ENCODE data around the gene CSNK1A1.

The CSNK1A1 gene

DNA sequence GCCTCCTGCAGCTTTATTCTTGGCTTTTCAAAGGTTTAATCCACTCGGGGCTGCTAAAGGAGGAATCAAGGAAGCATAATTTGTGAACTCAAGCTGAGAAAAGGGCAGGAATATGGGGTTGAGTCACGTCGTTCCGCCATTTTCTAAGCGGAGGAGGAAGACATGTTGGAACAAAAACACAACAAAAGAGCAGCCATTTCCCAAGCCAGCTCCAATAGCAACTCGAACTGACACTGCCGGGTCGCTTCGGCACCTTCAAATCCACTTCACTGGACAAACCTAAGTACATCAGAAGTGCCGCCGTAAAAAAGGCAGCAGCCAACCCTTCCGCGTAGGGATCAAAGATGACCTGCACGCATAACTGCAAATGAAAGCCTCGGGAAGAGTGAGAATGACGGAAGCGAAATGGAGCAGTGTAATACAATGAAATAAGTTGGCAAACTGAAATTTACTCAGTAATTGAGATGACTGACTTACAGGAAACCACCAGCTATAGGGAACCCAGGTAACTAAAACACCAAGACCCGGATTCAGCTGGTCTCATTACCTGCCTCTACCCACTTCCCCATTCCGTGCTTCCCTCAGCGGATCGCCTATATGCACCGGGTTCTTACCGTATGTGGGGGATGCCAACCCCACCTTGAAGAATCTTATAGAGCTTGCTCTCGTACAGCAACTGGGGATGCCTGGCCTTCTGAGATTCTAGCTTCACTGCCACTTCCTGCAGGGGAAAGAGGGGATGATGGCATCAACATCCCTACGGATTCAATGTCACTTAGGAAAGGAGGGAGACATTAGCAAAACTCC, 1.6 kb downstream of the CSNK1A1 start:
- Histone ChIP-seq H4K8ac (ENCODE audit: low read depth, low read length) (peak overlapping the region; percentile 62), H3K27ac (ENCODE audit: low read depth, low read length) (peak overlapping the region; percentile 99), H4K12ac (ENCODE audit: low read depth, low read length) (peak overlapping the region; percentile 35), H3K4me2 (ENCODE audit: low read length) (peak overlapping the region; percentile 72), H3K79me1 (ENCODE audit: low read length) (peaks cover 19% of the 10 kb centered on the region), H3K36me3 (ENCODE audit: control insufficient read depth in 1 of 2, insufficient read depth in 2 of 2, low read length in 2 of 2) (peaks cover 27 to 29% of the 10 kb centered on the region in 2 experiments), H2BK5ac (ENCODE audit: low read depth, low read length, poor library complexity) (peak overlapping the region; percentile 66), H3K27me3 (ENCODE audit: insufficient read depth, low read length) (no peaks in the 10 kb centered on the region), H3K9me3 (ENCODE audit: insufficient read depth, low read depth, low read length) (no peaks in the 10 kb centered on the region), H3K14ac (ENCODE audit: low read length) (peak overlapping the region; percentile 65), H3K4me3 (ENCODE audit: low read depth, low read length) (peak overlapping the region; percentile 85), H3K4ac (ENCODE audit: low read depth, low read length) (peak overlapping the region; percentile 98), H2BK12ac (ENCODE audit: low read length) (no peak overlapping the region), H3K9ac (ENCODE audit: low read length) (peak overlapping the region; percentile 82), H2AK5ac (ENCODE audit: low read length) (peak overlapping the region; percentile 67), H2AFZ (ENCODE audit: insufficient read depth, low read length, poor library complexity) (no peak overlapping the region), H2BK120ac (ENCODE audit: insufficient read depth, low read length, poor library complexity) (peak overlapping the region; percentile 67), H3K79me2 (ENCODE audit: control insufficient read depth, insufficient read depth, low read length, poor library complexity) (peaks cover 43% of the 10 kb centered on the region), H3K4me1 (ENCODE audit: control insufficient read depth in 1 of 2, insufficient read depth in 2 of 2, low read length in 2 of 2) (peaks cover 11 to 19% of the 10 kb centered on the region in 2 experiments), H3K18ac (ENCODE audit: low read length) (peak overlapping the region; percentile 42), H4K91ac (ENCODE audit: low read depth, low read length) (peak overlapping the region; percentile 63), H3K23ac (ENCODE audit: low read length) (no peak overlapping the region)
- no CpG with 5 or more reads among the region's 25 CpGs for WGBS (ENCODE audit: extremely low coverage, insufficient coverage, insufficient read length)
- DNase-seq = peak; percentile 66 to 78

DNA sequence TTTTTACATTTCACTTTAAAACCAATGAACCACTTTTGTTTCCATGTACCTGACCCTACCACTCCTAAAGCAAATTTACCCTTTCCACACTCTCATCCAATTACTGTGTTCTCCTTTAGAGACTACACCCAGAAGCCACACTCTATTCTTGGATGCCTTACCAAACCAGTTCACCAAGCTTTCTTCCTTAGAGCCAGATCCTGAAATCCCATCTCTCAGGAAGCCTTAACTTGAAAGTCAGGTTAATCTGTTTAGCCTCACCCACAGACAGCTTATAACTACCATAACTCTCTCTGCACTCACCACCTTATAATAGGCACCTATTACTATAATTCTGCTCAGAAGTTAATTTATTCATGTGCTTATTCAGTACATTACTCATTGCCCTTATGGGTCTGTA, 4.3 kb downstream of the CSNK1A1 start:
- DNase-seq = peak in 1 of 2 donors; percentile 75
- no peak overlapping the region for H2BK120ac ChIP-seq (ENCODE audit: insufficient read depth, low read length, poor library complexity)
- H4K12ac ChIP-seq (ENCODE audit: low read depth, low read length) = no peak overlapping the region
- no peak overlapping the region for H4K8ac ChIP-seq (ENCODE audit: low read depth, low read length)
- no peak overlapping the region for H2AK5ac ChIP-seq (ENCODE audit: low read length)
- no peak overlapping the region for H2BK12ac ChIP-seq (ENCODE audit: low read length)
- H3K79me1 ChIP-seq (ENCODE audit: low read length) = peaks cover 19% of the 10 kb centered on the region
- H3K79me2 ChIP-seq (ENCODE audit: control insufficient read depth, insufficient read depth, low read length, poor library complexity) = peaks cover 50% of the 10 kb centered on the region
- no peak overlapping the region for H3K9ac ChIP-seq (ENCODE audit: low read length)
- H3K36me3 ChIP-seq (ENCODE audit: control insufficient read depth in 1 of 2, insufficient read depth in 2 of 2, low read length in 2 of 2) = peaks cover 35 to 36% of the 10 kb centered on the region in 2 experiments
- H3K9me3 ChIP-seq (ENCODE audit: insufficient read depth, low read depth, low read length) = no peaks in the 10 kb centered on the region
- no peak overlapping the region for H2AFZ ChIP-seq (ENCODE audit: insufficient read depth, low read length, poor library complexity)
- no peak overlapping the region for H3K4ac ChIP-seq (ENCODE audit: low read depth, low read length)
- no peak overlapping the region for H3K23ac ChIP-seq (ENCODE audit: low read length)
- no peak overlapping the region for H2BK5ac ChIP-seq (ENCODE audit: low read depth, low read length, poor library complexity)
- H3K4me2 ChIP-seq (ENCODE audit: low read length) = no peak overlapping the region
- no peak overlapping the region for H4K91ac ChIP-seq (ENCODE audit: low read depth, low read length)
- H3K4me1 ChIP-seq (ENCODE audit: control insufficient read depth in 1 of 2, insufficient read depth in 2 of 2, low read length in 2 of 2) = peaks cover 11 to 19% of the 10 kb centered on the region in 2 experiments
- H3K14ac ChIP-seq (ENCODE audit: low read length) = no peak overlapping the region
- no peak overlapping the region for H3K4me3 ChIP-seq (ENCODE audit: low read depth, low read length)
- no peak overlapping the region for H3K18ac ChIP-seq (ENCODE audit: low read length)
- no peaks in the 10 kb centered on the region for H3K27me3 ChIP-seq (ENCODE audit: insufficient read depth, low read length)
- no peak overlapping the region for H3K27ac ChIP-seq (ENCODE audit: low read depth, low read length)

DNA sequence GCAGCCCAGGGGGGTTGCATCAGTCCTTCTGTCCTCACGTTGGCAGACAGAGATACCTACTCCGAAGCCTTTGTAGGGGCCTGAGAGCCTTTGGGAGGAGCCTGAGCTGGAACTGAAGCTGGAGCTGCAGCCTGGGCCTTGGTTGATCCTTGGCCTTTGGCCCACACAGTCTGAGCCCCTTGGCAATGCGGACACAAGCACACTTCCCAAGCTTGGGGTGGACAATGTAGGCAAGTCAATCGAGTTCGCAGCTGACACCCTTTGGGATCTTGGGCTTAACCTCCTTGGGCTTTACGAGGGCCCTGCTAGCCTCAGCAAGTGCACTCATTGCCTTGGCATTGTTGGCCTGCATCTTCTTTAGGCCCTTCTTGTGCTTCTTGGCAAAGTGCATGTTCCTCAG, 5.9 kb downstream of the CSNK1A1 start:
- H3K4me3 ChIP-seq (ENCODE audit: low read depth, low read length) = no peak overlapping the region
- peaks cover 10% of the 10 kb centered on the region for H3K79me1 ChIP-seq (ENCODE audit: low read length)
- H4K8ac ChIP-seq (ENCODE audit: low read depth, low read length) = no peak overlapping the region
- no peak overlapping the region for H4K91ac ChIP-seq (ENCODE audit: low read depth, low read length)
- no peak overlapping the region for H3K9ac ChIP-seq (ENCODE audit: low read length)
- no peaks in the 10 kb centered on the region for H3K27me3 ChIP-seq (ENCODE audit: insufficient read depth, low read length)
- peaks cover 44 to 45% of the 10 kb centered on the region in 2 experiments for H3K36me3 ChIP-seq (ENCODE audit: control insufficient read depth in 1 of 2, insufficient read depth in 2 of 2, low read length in 2 of 2)
- WGBS (ENCODE audit: extremely low coverage, insufficient coverage, insufficient read length) = no CpG with 5 or more reads among the region's 6 CpGs
- no peak overlapping the region for H3K18ac ChIP-seq (ENCODE audit: low read length)
- no peak overlapping the region for H3K23ac ChIP-seq (ENCODE audit: low read length)
- H3K14ac ChIP-seq (ENCODE audit: low read length) = no peak overlapping the region
- H3K79me2 ChIP-seq (ENCODE audit: control insufficient read depth, insufficient read depth, low read length, poor library complexity) = peaks cover 50% of the 10 kb centered on the region
- H3K9me3 ChIP-seq (ENCODE audit: insufficient read depth, low read depth, low read length) = no peaks in the 10 kb centered on the region
- H2AFZ ChIP-seq (ENCODE audit: insufficient read depth, low read length, poor library complexity) = peak overlapping the region; percentile 3
- H3K4ac ChIP-seq (ENCODE audit: low read depth, low read length) = peak overlapping the region; percentile 100
- H2BK5ac ChIP-seq (ENCODE audit: low read depth, low read length, poor library complexity) = no peak overlapping the region
- no peak overlapping the region for H3K27ac ChIP-seq (ENCODE audit: low read depth, low read length)
- DNase-seq = no peak
- peaks cover 11 to 19% of the 10 kb centered on the region in 2 experiments for H3K4me1 ChIP-seq (ENCODE audit: control insufficient read depth in 1 of 2, insufficient read depth in 2 of 2, low read length in 2 of 2)
- H2BK120ac ChIP-seq (ENCODE audit: insufficient read depth, low read length, poor library complexity) = no peak overlapping the region
- H3K4me2 ChIP-seq (ENCODE audit: low read length) = no peak overlapping the region
- no peak overlapping the region for H2AK5ac ChIP-seq (ENCODE audit: low read length)
- no peak overlapping the region for H4K12ac ChIP-seq (ENCODE audit: low read depth, low read length)
- no peak overlapping the region for H2BK12ac ChIP-seq (ENCODE audit: low read length)

DNA sequence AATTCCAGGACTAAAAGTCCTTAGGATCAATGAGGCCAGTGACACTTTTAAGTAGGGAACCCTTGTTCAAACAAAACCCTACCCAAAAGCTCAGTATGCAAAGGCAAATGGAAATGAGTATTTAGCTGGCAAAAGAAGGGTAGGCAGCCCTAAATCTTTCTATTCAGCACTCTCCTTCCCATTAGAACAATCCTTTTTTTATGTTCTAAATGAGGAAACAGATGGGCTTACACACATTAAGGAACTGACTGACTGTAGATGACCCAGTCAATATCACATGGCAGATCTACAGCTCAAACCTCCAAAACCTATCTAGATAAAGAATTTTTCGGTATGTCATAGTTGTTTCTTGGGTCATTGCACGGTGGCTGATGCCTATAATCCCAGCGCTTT, 7.2 kb downstream of the CSNK1A1 start:
- H3K23ac ChIP-seq (ENCODE audit: low read length) = no peak overlapping the region
- H3K27ac ChIP-seq (ENCODE audit: low read depth, low read length) = no peak overlapping the region
- H4K8ac ChIP-seq (ENCODE audit: low read depth, low read length) = no peak overlapping the region
- H3K36me3 ChIP-seq (ENCODE audit: control insufficient read depth in 1 of 2, insufficient read depth in 2 of 2, low read length in 2 of 2) = peaks cover 39 to 43% of the 10 kb centered on the region in 2 experiments
- H3K4me2 ChIP-seq (ENCODE audit: low read length) = no peak overlapping the region
- H3K9me3 ChIP-seq (ENCODE audit: insufficient read depth, low read depth, low read length) = no peaks in the 10 kb centered on the region
- H3K4me3 ChIP-seq (ENCODE audit: low read depth, low read length) = no peak overlapping the region
- H2BK12ac ChIP-seq (ENCODE audit: low read length) = no peak overlapping the region
- no peaks in the 10 kb centered on the region for H3K79me1 ChIP-seq (ENCODE audit: low read length)
- H4K12ac ChIP-seq (ENCODE audit: low read depth, low read length) = no peak overlapping the region
- H2AFZ ChIP-seq (ENCODE audit: insufficient read depth, low read length, poor library complexity) = no peak overlapping the region
- H2BK5ac ChIP-seq (ENCODE audit: low read depth, low read length, poor library complexity) = no peak overlapping the region
- H3K18ac ChIP-seq (ENCODE audit: low read length) = no peak overlapping the region
- peaks cover 41% of the 10 kb centered on the region for H3K79me2 ChIP-seq (ENCODE audit: control insufficient read depth, insufficient read depth, low read length, poor library complexity)
- H3K4ac ChIP-seq (ENCODE audit: low read depth, low read length) = peak overlapping the region; percentile 94
- H4K91ac ChIP-seq (ENCODE audit: low read depth, low read length) = no peak overlapping the region
- H3K14ac ChIP-seq (ENCODE audit: low read length) = no peak overlapping the region
- no peaks in the 10 kb centered on the region for H3K27me3 ChIP-seq (ENCODE audit: insufficient read depth, low read length)
- no peak overlapping the region for H2AK5ac ChIP-seq (ENCODE audit: low read length)
- peaks cover 11 to 19% of the 10 kb centered on the region in 2 experiments for H3K4me1 ChIP-seq (ENCODE audit: control insufficient read depth in 1 of 2, insufficient read depth in 2 of 2, low read length in 2 of 2)
- WGBS (ENCODE audit: extremely low coverage, insufficient coverage, insufficient read length) = no CpG with 5 or more reads among the region's 3 CpGs
- peak in 1 of 2 donors; percentile 11 for DNase-seq
- H2BK120ac ChIP-seq (ENCODE audit: insufficient read depth, low read length, poor library complexity) = no peak overlapping the region
- no peak overlapping the region for H3K9ac ChIP-seq (ENCODE audit: low read length)
